Retina (tissue), 1 donor: Measurements from ENCODE around the gene PLP1.
"Not testable (repeated sequence)": the region's sequence is repeated elsewhere in the genome, so short reads cannot be mapped to it uniquely, and the experiment has no call there.

ENCODE experiments used
- DNase-seq: peaks from one replicate; pipeline ENCODE4 v3.0.0-alpha.2; 2016

The PLP1 gene, protein sequence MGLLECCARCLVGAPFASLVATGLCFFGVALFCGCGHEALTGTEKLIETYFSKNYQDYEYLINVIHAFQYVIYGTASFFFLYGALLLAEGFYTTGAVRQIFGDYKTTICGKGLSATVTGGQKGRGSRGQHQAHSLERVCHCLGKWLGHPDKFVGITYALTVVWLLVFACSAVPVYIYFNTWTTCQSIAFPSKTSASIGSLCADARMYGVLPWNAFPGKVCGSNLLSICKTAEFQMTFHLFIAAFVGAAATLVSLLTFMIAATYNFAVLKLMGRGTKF

GRCh38 chrX:103776546-103776945 lies at the start of gene PLP1:
Gene PLP1 (plus strand): TSS chrX:103776840. CDS start chrX:103776996, 156 bp downstream.
- peak; percentile 6 for DNase-seq

DNA sequence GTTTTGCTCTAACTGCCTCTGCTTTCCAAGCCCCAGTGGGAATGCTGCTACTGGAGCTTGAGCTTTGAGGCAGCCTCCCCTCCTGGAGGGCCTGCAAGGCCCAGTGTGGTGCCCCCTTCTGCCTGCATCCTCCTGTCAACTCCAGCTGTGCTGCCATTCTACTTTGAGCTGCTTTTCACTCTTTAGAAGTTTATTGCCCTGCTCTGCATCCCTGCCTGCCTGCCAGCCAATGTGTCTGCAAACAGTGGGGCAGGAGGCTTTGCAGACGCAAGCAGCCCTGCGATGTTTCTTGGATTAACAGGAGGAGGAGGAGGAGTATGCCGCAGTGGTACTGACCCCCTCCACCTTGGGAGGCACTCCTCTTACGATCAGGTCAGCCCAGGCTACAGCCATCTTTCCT lies 49.5 kb upstream of the PLP1 start:
- no peak for DNase-seq

GRCh38 chrX:103729015-103729414 lies 47.6 kb upstream of the PLP1 start:
- no peak for DNase-seq

DNA sequence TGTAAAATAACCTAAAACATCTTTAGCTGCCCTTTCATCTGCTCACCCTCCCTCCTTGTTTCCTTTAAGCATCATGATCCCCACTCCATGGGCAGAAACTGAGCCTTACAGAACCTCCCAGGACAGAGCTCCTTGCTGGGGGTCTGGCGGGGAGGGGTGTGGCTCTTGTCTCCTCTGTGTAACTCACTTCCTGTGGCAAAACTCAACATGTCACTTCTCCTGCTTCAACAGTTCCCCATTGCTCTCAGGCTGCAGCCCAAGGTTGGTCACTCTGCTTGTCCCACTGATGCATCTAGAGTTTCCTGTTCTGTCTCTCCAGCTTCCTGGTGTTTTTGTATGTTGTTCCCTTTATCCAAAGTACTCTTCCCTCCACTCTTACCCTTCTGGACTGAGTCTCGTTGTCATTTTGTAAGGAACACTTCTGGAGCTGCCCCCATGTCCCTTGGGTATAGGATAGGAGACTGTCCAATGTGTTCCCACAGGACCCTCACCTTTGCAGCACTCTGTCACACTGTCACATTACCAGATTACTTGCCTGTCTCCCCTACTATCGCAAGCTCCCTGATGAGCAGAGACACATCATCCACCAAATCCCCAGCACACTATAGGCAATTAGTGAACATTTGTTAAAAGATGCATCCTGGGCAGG lies 46.4 kb upstream of the PLP1 start:
- no peak for DNase-seq

- DNase-seq, result no peak
Observed at GRCh38 chrX:103730796-103731493, 45.7 kb upstream of the PLP1 start.

DNA sequence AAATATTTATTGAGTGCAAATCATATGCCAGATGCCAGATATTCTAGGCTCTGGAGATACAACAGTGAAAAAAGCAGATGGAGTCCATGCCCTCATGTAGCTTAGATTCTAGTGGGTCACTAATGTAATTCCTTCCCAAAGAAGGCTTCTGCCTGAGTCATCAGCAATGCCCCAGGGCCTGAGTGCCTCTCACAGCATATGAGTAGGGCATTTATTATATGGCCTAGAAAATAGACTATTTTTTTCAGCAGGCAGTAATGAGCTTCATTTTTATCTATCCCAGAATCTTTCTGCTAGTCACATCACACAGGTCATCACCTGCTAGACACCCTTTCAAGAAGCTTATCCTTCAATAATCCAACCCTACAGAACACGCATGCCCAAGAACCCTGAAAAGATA lies 43.6 kb upstream of the PLP1 start:
- DNase-seq, result no peak

DNA sequence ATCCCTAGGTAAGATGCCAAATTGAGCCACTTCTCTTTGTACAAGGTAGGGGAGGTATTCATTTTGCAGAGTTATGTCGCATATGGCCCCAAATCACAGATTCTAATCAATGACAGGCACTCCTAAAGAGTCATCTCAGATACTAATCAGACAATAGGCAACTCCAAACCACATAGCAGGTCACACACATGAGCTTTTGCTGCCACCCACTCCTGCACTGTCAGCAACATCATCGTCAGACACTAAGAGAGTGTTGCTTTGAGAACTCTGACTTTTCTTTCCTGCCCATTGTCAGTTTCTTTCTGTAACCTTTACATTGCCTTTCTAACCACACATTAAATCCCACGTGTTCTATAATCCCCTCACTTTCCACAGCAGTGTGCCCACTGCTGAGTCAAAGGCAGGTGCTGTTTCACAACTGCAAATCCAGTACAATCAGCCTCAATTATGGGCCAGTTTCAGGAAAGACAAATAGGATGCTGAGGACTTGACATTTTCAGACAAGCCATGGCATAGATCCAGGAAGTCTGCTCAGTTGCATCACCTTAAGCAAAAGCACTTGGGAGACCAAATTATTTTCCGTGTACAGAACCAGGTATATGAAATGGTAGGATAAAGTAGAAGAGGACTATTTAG lies 42.4 kb upstream of the PLP1 start:
- no peak for DNase-seq

- DNase-seq, result no peak
Observed at GRCh38 chrX:103737696-103738095, 38.9 kb upstream of the PLP1 start.

- DNase-seq, result no peak
Observed at GRCh38 chrX:103739421-103739820, 37.2 kb upstream of the PLP1 start.

GRCh38 chrX:103741879-103742278 lies 34.8 kb upstream of the PLP1 start:
- no peak for DNase-seq

DNA sequence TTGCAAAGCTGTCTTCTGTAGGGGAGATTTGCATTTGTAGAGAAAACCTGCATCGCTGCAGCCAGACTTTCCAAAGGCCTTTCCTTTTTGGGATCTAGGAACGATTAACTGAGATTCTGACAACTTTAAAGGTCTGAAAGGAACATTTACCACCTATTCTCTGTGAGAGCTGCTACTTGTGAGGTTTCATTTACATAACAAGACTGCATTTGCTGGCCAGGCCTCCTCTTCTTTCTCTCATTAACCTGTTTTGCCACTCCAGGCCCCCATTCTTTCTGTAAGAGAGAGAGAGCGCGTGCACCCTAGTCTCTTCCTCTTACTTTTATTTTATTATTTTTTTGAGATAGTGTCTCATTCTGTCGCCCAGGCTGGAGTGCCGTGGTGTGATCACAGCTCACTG lies 34.3 kb upstream of the PLP1 start:
- DNase-seq, result no peak

- DNase-seq, result no peak
Observed at GRCh38 chrX:103747163-103747562, 29.5 kb upstream of the PLP1 start.

- DNase-seq, result no peak
Observed at GRCh38 chrX:103754401-103754800, 22.2 kb upstream of the PLP1 start.

DNA sequence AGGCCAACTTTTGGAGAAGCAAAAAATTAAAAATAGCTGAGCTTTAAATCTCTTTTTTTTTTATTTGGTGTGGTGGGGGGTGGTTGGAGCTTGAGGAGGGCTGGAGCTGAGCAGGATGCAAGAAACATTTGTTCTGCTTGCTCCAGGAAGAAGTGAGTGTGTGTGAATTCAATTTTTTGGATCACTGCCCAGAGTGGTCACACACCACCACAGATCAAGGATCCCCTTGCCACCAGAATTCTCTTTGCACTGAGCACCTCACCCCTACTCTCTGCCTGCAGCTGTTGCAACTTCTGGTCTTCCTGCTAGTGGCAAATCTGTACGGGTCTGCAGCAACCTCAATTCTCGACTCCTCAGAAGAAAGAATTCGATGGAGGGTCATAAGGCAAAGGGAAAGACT lies 19.9 kb upstream of the PLP1 start:
- DNase-seq, result no peak

GRCh38 chrX:103758555-103758954 lies 18.1 kb upstream of the PLP1 start:
- no peak for DNase-seq

DNA sequence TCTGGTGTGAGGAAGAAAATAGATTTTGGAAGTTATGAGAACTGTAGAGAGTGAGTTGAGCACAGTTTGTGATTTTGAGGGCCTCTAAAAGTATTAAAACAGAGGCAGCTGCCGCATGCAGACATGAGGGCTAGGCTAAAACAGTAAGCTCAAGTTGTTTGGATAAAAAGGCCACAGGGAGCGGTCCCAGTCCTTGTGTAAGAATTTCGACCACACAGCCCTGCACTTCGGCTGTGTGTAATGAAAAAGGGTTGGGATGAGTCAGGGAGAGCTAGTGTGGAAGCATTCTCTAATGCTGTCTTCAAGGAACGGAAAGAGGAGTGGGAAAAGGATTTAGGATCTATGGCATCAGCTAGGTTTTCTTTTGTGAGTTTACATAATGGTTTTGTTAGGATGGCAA lies 13.1 kb upstream of the PLP1 start:
- DNase-seq, result not testable (repeated sequence)

GRCh38 chrX:103766813-103767555 lies 9.7 kb upstream of the PLP1 start:
- not testable (repeated sequence) for DNase-seq

GRCh38 chrX:103773445-103773844 lies 3.2 kb upstream of the PLP1 start:
- no peak for DNase-seq

- DNase-seq, result peak; percentile 38
Observed at GRCh38 chrX:103774070-103774642, 2.5 kb upstream of the PLP1 start.

DNA sequence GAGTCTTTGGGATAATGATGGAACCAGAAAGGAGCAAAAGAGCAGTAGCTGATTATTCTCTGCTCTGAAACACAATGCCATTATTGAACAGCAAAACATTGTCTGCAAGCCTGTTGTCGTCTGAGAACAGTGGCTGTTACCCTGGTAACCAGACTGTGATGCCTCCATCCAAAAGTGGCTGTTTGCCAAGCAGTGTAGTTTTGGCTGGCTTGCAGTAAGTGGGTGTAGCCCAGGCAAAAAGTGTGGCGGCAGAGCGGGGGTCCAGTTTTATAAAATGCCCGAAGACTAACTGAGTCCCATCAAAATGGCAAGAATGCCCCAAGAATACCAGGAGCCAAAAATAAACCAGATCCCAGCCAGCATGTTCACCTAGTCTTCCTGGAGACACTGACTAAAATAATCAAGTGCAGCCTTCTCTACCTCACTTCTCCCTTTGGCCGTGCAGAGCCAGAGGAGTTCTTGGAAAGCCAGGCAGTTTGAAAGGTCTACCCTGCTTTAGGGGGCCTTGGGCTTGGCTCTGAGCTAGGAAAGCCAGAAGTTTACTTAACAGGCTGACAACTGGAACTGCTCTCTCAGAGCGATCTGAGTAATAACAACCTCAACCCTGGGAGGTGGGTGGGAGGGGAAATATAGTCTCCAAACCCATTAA lies 2.6 kb downstream of the PLP1 start:
- DNase-seq, result peak; percentile 24

GRCh38 chrX:103780336-103781061 lies 3.9 kb downstream of the PLP1 start:
- DNase-seq, result peak; percentile 9
